ENCODE results near the gene KIAA1328.

Gene KIAA1328

GRCh38 chr18:36828630-36829361 lies at the start of gene KIAA1328, which contains the start of gene TPGS2:
TSS of gene KIAA1328 (plus strand) at chr18:36829127. CDS start at chr18:36829139, 12 bp downstream.
TSS of gene TPGS2 (minus strand) at chr18:36829002. CDS start at chr18:36828767, 235 bp downstream.
- peak; percentile 83 to 90 for DNase-seq
- intact Hi-C loops (cut with DNase I; ENCODE audit: low total_unique reads) = loop anchor here (5.0 kb wide), 1 partner anchor 856 kb away; the partner anchor contains the start of gene RMP24
- Histone ChIP-seq H3K36me3 (no peaks in the 10 kb centered on the region), H3K27me3 (no peaks in the 10 kb centered on the region), H3K9me3 (no peaks in the 10 kb centered on the region), H3K4me1 (peaks cover 0 to 28% (median 11%) of the 10 kb centered on the region in 4 donors), H3K27ac (peak within 1 kb of the TSS; percentile 73 to 85), H3K4me3 (peak within 1 kb of the TSS; percentile 73 to 77)
- TF ChIP-seq CTCF (IDR thresholded peaks at IDR 0.05) = peak in 1 of 2 experiments; percentile 26

DNA sequence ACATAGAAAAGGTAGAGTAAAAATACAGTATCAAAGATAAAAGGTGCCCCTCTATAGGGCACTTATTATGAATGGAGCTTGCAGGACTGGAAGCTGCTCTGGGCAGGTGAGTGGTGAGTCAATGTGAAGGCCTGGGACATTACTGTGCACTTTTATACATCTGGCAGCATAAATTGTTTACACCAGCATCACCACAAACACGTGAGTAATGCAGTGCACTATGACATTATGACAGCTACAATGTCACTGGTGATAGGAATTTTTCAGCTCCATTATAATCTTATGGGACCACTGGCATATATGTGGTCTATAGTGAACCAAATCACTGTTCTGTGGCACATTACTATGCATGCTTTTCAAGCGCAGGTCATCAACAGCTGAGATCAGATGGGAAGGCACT lies 48.2 kb upstream of the KIAA1328 start:
- no peak for DNase-seq
- no peak overlapping the region for H3K27ac ChIP-seq
- no peaks in the 10 kb centered on the region for H3K27me3 ChIP-seq
- peaks cover 0 to 5% (median 2%) of the 10 kb centered on the region in 4 donors for H3K4me1 ChIP-seq
- no peak for TF ChIP-seq CTCF (IDR thresholded peaks at IDR 0.05)
- H3K9me3 ChIP-seq = no peaks in the 10 kb centered on the region
- no peak overlapping the region for H3K4me3 ChIP-seq
- intact Hi-C loops (cut with DNase I; ENCODE audit: low total_unique reads) = no loop called here
- peaks cover 12 to 39% (median 28%) of the 10 kb centered on the region in 3 donors for H3K36me3 ChIP-seq

DNA sequence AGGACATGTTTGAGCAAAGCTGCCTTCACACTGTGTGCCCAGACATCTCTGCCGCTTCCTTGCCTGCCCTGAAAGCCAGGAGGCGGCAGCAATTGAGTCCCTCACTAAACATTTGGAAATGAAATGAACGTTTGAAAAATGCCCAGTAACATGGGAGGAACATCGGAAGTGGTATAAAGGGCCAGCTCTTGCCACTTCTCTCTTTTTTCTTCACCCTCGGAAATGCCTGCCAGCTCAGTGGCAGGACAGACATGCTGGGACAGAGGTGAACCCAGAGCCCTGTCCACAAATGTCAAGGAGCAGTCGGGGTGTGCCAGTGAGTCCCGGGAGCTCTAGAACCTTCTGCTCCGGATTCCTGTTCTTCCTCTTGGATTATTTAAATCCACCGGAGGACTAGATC lies 46.2 kb upstream of the KIAA1328 start:
- no peaks in the 10 kb centered on the region for H3K9me3 ChIP-seq
- no peak for TF ChIP-seq CTCF (IDR thresholded peaks at IDR 0.05)
- no peak overlapping the region for H3K27ac ChIP-seq
- DNase-seq = no peak
- peaks cover 12 to 39% (median 28%) of the 10 kb centered on the region in 3 donors for H3K36me3 ChIP-seq
- no peaks in the 10 kb centered on the region for H3K27me3 ChIP-seq
- H3K4me1 ChIP-seq = peaks cover 0 to 24% (median 19%) of the 10 kb centered on the region in 4 donors
- intact Hi-C loops (cut with DNase I; ENCODE audit: low total_unique reads) = no loop called here
- H3K4me3 ChIP-seq = no peak overlapping the region

- DNase-seq = no peak
- H3K4me1 ChIP-seq = peaks cover 0 to 28% (median 19%) of the 10 kb centered on the region in 4 donors
- peaks cover 12 to 36% (median 28%) of the 10 kb centered on the region in 3 donors for H3K36me3 ChIP-seq
- no peaks in the 10 kb centered on the region for H3K27me3 ChIP-seq
- no peak overlapping the region for H3K4me3 ChIP-seq
- H3K27ac ChIP-seq = no peak overlapping the region
- no peaks in the 10 kb centered on the region for H3K9me3 ChIP-seq
- no peak for TF ChIP-seq CTCF (IDR thresholded peaks at IDR 0.05)
- intact Hi-C loops (cut with DNase I; ENCODE audit: low total_unique reads) = no loop called here
Observed at GRCh38 chr18:36783792-36784191, 45.1 kb upstream of the KIAA1328 start.

- Histone ChIP-seq H3K27me3 (no peaks in the 10 kb centered on the region), H3K36me3 (peaks cover 0 to 29% (median 22%) of the 10 kb centered on the region in 3 donors), H3K9me3 (no peaks in the 10 kb centered on the region), H3K4me1 (peaks cover 0 to 28% (median 19%) of the 10 kb centered on the region in 4 donors), H3K4me3 (no peak overlapping the region), H3K27ac (peak overlapping the region; percentile 68 to 83)
- peak; percentile 78 to 88 for DNase-seq
- intact Hi-C loops (cut with DNase I; ENCODE audit: low total_unique reads) = no loop called here
- TF ChIP-seq CTCF (IDR thresholded peaks at IDR 0.05) = no peak
Observed at GRCh38 chr18:36786686-36787085, 42.2 kb upstream of the KIAA1328 start.
